ENCODE data around the gene RASA2.

RASA2 gene

DNA sequence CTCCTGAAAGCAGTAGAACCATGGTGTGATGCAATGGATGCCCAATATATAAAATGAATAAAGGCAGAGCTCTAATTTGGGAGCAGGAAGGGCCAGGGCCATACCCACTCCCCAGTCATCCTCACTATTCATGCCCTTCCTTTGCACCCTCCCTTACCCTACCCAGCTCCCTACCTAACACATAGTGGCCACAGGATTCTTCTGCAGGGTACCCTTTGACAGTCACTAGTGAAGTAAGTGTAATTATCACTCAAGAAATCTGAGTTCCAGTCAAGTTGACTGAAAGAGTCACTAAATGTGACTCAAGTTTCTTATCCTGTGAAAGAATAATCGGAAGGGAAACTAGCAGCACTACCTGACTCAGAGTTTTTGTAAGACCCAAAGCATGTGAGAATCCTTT, 69.2 kb downstream of the RASA2 start:
- in situ Hi-C loops (cut with HindIII; ENCODE audit: low pct_unique_long_range_greater_than_20kb, low sequenced_read_pairs): no loop called here
- no peak for TF ChIP-seq JUND (IDR thresholded peaks at IDR 0.05; ENCODE audit: low read depth)
- no peak for DNase-seq (ENCODE audit: low read depth in 1 of 2, low spot score in 1 of 2)

DNA sequence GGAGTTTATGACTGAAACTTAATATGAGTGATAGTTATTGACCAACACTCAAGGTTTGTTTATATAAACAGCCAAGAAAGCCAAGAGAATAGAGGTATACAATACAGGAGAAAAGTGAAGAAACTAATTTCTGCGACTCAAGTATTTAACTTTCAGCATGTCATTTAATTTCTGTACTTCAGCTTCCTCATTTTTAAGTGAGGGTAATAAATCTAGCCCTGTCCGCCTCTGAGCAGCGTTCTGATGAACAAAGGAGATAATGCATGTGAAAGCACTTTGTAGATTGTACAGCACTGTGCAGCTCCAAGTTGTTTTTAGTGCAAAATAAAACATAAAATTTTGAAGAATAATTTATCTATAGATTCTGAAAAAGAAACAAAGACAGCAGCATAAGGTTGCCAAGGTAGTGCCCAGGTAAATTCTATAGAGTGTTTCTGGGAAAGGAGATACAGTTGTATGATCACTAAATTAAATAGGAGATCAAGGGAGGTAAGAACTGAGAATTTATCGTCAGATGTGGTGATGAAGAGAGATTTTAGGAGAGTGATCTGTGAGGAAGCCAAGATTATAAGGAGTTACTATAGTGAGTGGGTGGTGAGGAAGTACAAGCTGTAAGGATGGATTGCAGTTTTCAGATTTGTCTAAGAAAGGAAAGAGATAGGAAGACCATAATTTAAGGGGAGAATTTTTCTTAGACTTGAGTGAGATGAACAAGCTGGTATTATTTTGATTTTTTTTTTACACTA, 71.3 kb downstream of the RASA2 start:
- TF ChIP-seq JUND (IDR thresholded peaks at IDR 0.05; ENCODE audit: low read depth): no peak
- DNase-seq (ENCODE audit: low read depth in 1 of 2, low spot score in 1 of 2): peak in 1 of 2 experiments; percentile 48
- in situ Hi-C loops (cut with HindIII; ENCODE audit: low pct_unique_long_range_greater_than_20kb, low sequenced_read_pairs): no loop called here

DNA sequence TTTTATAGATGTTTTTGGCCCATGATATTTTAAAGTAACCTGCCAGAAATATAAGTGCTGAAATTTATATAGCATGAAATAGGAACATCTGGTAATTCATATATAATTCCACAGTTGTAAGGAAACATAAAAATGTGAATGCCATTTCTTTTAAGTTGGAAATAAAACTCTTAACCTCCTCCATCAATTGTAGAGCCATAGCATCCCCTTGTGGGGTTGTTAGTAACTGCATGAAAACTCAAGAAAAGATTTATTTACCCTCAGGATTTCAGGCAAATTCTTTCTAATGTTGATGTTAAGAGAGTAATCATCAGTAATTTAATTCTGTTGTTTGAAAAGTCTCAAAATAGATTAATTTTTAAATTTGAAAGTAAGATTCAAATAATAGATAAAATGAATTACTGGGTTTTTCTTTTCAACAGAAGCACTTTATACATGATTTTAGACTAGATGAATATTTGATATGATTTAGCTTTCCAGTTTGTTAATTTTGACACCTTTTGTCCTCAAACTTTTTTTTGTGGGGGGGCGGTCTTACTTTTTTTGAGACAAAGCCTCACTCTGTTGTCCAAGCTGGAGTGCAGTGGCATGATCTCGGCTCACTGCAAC, 74.7 kb downstream of the RASA2 start:
- DNase-seq (ENCODE audit: low read depth in 1 of 2, low spot score in 1 of 2): peak in 1 of 2 experiments; percentile 81
- in situ Hi-C loops (cut with HindIII; ENCODE audit: low pct_unique_long_range_greater_than_20kb, low sequenced_read_pairs): no loop called here
- no peak for TF ChIP-seq JUND (IDR thresholded peaks at IDR 0.05; ENCODE audit: low read depth)

DNA sequence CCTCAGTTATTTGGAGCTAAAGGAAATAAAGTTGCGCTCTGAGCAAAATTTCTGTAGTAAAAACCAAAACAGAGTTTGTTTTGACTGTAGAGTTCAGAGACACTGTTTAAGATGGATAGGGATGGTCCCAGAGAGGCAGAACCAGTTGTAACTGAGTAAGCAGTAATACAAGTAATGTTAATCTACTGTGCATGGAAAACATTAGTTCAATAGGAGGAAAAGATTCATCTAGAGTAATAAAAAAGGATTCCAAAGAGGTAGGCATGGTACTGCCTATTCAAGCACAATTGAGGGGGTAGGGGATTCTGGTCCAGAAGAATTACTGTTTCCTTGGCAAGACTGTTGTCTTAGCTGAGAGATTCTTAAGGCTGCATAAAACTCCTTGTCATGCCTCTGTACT, 77.4 kb downstream of the RASA2 start:
- no peak for TF ChIP-seq JUND (IDR thresholded peaks at IDR 0.05; ENCODE audit: low read depth)
- in situ Hi-C loops (cut with HindIII; ENCODE audit: low pct_unique_long_range_greater_than_20kb, low sequenced_read_pairs): no loop called here
- no peak for DNase-seq (ENCODE audit: low read depth in 1 of 2, low spot score in 1 of 2)

DNA sequence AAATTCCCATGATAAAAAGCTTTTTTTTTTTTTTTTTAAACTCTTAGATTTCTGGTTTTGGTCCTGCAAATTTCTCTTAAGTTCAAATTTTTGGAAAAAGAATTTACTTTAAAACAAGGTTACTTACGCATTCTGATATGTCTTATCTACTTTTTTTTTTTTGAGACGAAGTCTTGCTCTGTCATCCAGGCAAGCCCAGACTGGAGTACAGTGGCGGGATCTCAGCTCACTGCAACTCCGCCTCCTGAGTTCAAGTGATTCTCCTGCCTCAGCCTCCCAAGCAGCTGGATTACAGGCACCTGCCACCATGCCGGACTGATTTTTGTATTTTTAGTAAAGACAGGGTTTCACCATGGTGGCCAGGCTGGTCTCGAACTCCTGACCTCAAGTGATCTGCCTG, 83.2 kb downstream of the RASA2 start:
- in situ Hi-C loops (cut with HindIII; ENCODE audit: low pct_unique_long_range_greater_than_20kb, low sequenced_read_pairs): no loop called here

DNA sequence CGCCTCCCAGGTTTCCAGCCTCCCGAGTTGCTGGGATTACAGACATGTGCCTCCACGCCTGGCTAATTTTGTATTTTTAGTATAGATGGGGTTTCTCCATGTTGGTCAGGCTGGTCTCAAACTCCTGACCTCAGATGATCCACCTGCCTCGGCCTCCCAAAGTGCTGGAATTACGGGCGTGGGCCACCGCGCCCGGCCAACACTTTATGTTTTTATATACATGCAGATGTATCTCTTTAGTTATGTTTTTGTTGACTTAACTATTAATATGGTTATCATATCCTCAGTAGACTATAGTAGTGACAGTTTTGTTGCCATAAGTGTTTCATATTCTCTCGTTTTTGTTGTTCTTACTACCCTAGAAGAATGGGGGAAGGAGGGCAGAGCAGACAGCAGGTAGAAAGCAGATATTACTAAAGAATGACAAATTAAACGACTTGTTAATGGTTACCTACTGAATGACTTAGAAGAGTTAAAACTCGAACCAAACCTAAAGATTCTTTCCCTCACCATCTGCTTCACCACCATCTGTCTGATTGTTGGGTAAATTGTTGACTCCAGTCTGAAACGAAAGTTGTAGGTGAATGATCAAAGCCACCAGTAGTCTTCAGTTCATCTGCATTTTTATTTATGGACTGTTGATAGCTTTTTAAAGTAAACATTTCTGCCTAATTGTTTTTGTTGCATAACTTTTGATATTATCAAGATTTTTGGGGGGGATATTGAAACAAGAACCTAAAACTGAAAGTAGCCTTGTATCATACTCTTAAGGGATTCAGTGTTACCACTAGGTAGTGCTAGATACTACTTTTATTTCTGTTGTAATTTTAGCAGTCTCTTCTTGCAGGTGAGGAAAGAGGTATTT, 89.3 kb downstream of the RASA2 start:
- in situ Hi-C loops (cut with HindIII; ENCODE audit: low pct_unique_long_range_greater_than_20kb, low sequenced_read_pairs): no loop called here
- no peak for TF ChIP-seq JUND (IDR thresholded peaks at IDR 0.05; ENCODE audit: low read depth)
- DNase-seq (ENCODE audit: low read depth in 1 of 2, low spot score in 1 of 2): peak; percentile 27 to 59

More for the DNA sequence above, 83.2 kb downstream of the RASA2 start:
- no peak for TF ChIP-seq JUND (IDR thresholded peaks at IDR 0.05; ENCODE audit: low read depth)
- no peak for DNase-seq (ENCODE audit: low read depth in 1 of 2, low spot score in 1 of 2)

DNA sequence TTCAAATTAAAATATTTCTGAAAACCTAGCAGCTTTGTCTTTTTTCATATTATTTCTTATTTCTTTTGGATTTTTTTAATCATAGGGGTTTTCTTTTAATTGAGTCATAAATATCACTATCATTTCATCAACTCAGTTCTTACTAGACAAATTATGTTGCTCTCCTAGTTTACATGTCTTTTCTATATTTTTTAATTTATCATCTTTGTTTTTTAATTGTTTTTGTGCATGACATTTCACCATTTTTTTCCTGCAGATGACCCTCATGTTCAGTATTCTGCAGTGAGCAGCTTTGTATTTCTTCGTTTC, 89.9 kb downstream of the RASA2 start:
- TF ChIP-seq JUND (IDR thresholded peaks at IDR 0.05; ENCODE audit: low read depth): no peak
- no peak for DNase-seq (ENCODE audit: low read depth in 1 of 2, low spot score in 1 of 2)
- in situ Hi-C loops (cut with HindIII; ENCODE audit: low pct_unique_long_range_greater_than_20kb, low sequenced_read_pairs): no loop called here

DNA sequence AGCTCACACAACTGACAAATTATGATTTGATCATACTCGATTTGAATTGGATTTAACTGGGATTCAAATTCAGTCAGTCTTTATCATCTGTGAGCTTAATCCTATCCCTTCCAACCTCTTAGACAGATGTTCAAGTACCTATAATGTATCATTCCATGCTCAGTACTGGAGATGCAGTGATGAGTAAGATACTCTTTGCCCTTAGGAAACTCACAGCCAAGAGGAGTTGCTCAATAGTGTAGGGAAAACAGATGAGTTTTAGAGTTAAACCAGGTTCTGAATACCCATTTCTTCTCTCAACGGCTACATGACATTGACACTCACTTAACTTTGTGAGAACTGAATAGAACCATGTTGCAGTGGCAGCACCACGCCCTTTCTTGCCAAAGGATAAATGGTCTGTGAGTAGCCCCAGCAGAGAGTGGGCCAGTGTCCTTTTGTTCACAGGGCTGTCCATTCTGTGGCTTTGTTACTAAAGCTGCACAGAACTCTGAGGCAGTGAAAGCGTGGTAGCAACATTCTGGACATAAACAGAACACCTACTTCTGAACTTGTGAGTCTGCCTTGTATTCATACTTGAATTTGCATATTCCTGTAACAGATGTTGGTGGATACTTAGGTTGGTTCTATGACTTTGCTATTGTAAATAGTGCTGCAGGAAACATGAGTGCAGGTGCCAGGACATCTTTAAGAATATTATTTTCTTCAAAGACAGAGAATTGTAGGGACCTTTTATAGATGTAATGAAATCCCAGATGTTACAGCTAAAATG, 91.6 kb downstream of the RASA2 start:
- TF ChIP-seq JUND (IDR thresholded peaks at IDR 0.05; ENCODE audit: low read depth): no peak
- in situ Hi-C loops (cut with HindIII; ENCODE audit: low pct_unique_long_range_greater_than_20kb, low sequenced_read_pairs): no loop called here
- no peak for DNase-seq (ENCODE audit: low read depth in 1 of 2, low spot score in 1 of 2)

DNA sequence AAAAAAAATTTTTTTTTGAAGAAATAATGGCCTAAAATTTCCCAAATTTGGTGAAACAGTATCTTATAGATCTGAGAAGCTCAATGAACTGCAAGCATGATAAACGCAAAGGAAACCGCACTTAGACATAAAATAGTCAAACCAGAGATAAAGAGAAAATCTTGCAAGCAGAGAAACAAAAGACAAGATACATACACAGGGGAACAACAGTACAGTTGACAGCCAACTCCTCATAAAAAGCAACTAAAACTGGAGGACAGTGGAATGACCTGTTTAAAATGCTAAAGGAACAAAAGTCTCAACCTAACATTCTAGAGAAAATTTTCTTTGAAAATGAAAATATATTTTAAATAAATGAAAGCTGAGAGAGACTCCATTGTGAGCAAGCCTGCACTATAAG, 107.5 kb downstream of the RASA2 start:
- TF ChIP-seq JUND (IDR thresholded peaks at IDR 0.05; ENCODE audit: low read depth): no peak
- no peak for DNase-seq (ENCODE audit: low read depth in 1 of 2, low spot score in 1 of 2)
- in situ Hi-C loops (cut with HindIII; ENCODE audit: low pct_unique_long_range_greater_than_20kb, low sequenced_read_pairs): no loop called here

DNA sequence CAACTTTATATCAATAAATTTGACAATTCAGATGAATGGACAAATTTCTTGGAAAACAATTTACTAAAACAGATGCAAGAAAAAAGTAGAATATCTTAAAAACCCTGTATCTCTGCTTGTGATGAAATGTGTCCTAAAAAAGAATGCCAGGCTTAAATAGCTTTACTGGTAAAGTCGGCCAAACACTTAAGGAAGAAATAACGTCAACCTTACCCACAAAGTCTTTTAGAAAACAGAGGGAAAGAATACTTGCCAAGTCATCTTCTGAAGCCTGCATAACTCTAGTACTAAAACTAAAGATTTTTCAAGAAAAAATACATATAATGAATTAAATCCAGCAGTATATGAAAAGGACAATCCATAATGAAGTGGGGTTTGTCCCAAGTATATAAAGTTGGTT, 111.1 kb downstream of the RASA2 start:
- TF ChIP-seq JUND (IDR thresholded peaks at IDR 0.05; ENCODE audit: low read depth): no peak
- DNase-seq (ENCODE audit: low read depth in 1 of 2, low spot score in 1 of 2): no peak
- in situ Hi-C loops (cut with HindIII; ENCODE audit: low pct_unique_long_range_greater_than_20kb, low sequenced_read_pairs): no loop called here

DNA sequence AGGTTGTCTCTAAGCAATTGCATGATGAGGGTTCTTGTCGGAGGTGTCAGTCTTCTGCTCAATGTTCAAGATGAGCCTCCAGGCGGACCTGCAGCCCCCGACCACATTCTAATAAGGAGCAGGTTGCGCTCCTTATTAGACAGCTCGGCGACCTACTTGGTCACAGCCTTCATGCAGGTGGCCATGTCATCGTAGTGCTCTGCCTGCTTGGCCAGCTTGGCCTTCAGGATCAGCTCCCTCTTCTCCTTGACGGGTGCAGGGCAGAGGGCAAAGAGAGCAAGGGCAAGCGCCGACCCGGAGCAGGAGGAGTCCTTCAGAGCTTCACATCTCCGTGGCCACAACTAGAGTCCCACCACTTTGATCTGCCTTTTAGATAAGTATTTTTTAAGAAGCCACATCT, 113.5 kb downstream of the RASA2 start:
- TF ChIP-seq JUND (IDR thresholded peaks at IDR 0.05; ENCODE audit: low read depth): no peak
- in situ Hi-C loops (cut with HindIII; ENCODE audit: low pct_unique_long_range_greater_than_20kb, low sequenced_read_pairs): no loop called here

DNA sequence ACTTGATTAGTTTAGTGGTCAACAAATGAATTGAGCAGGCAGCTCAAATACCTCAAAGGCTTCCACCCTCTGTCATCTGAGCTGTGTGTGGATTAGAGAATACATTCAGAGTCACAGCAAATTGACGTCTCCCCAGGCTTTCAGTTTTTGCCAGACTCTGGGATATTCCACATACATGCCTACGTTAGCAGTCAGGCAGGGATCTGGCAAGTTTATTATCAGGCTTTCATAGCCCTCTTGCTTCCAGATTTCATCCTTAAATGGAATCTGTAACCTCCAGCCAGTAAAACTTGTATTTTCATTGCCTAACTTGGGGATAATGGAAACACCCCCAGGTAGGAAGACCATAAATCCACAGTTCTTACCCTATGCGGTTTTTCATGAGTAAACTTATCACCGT, 115.9 kb downstream of the RASA2 start:
- TF ChIP-seq JUND (IDR thresholded peaks at IDR 0.05; ENCODE audit: low read depth): no peak

More for the DNA sequence above, 113.5 kb downstream of the RASA2 start:
- DNase-seq (ENCODE audit: low read depth in 1 of 2, low spot score in 1 of 2): no peak

More for the DNA sequence above, 115.9 kb downstream of the RASA2 start:
- in situ Hi-C loops (cut with HindIII; ENCODE audit: low pct_unique_long_range_greater_than_20kb, low sequenced_read_pairs): no loop called here
- no peak for DNase-seq (ENCODE audit: low read depth in 1 of 2, low spot score in 1 of 2)
